Measurements from ENCODE around the gene OR6C75. TPM values are rescaled to one million over a fixed set of nuclear protein-coding genes. Genes with fewer than 3 reads are reported as not detected.

OR6C75 gene
- not detected for total RNA-seq

GRCh38 chr12:55362675-55363074 is at the start of gene OR6C75:
OR6C75 (plus strand) TSS chr12:55362975; CDS start chr12:55365111, 2,136 bp downstream.

DNA sequence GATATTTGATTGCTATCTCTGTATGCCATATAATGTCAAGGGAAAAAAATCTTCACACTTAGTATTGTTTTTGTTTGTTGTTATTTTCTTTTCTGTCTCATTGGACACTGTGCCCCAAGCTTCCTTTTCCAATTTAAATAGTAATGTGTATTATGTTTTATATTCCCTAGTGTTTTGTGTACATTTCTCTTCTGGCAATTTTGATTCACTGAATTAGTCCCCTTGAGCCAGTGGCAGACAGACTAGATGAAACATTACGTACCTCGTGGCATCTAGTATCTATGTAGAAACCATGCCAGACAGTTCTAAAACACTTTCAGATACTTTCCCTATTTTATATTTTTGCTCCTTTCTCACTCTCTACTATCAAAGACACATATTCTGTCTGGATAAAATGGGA is 48.7 kb upstream of the OR6C75 start, which contains the start of gene OR6C1:
TSS of gene OR6C1 (plus strand) at position 301 of the 400 bp plus-strand sequence. CDS start 6,257 bp downstream, outside the sequence.

DNA sequence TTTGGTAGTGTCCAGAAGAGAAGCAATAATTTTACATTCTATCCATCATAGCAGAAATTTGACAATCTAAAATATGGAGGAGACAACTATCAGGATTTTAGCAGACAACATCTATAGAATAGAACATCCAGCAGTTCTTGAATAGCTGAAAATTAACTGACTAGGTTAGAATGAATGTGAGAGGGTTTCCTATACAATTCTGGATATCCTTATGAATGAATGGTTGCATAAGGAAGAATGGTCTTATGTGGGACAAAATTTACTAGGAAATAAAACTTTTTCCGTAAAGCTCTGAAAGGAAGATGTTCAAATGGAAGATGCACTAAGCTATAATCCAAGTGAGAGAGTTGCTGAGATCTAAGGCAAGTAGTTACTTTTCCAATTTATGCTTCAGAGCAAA is 32.3 kb upstream of the OR6C75 start, which contains the start of gene OR6C3:
TSS of gene OR6C3 (plus strand) at position 301 of the 400 bp plus-strand sequence. CDS start 955 bp downstream, outside the sequence.

GRCh38 chr12:55400229-55400628 is 37.5 kb downstream of the OR6C75 start, which contains the start of gene OR6C65:
OR6C65 (plus strand) TSS chr12:55400529; CDS start chr12:55400529, 0 bp downstream.

Other genes with a start within 250 kb of the OR6C75 start
- not detected for gene OR9K2, start 236.6 kb upstream of the OR6C75 start, total RNA-seq
- not detected for gene OR10A7, start 141.9 kb upstream of the OR6C75 start, total RNA-seq
- gene OR6C74, start 118.4 kb upstream of the OR6C75 start, total RNA-seq: not detected
- not detected for gene OR6C6, start 66.4 kb upstream of the OR6C75 start, total RNA-seq
- not detected for gene OR6C1, start 48.6 kb upstream of the OR6C75 start, total RNA-seq
- not detected for gene OR6C3, start 32.2 kb upstream of the OR6C75 start, total RNA-seq
- gene OR6C65, start 37.6 kb downstream of the OR6C75 start, total RNA-seq: not detected
- not detected for gene OR6C76, start 63.3 kb downstream of the OR6C75 start, total RNA-seq
- gene OR6C2, start 81.1 kb downstream of the OR6C75 start, total RNA-seq: not detected
- not detected for gene OR6C70, start 107.2 kb downstream of the OR6C75 start, total RNA-seq
- not detected for gene OR6C68, start 129.4 kb downstream of the OR6C75 start, total RNA-seq
- not detected for gene OR6C4, start 186.6 kb downstream of the OR6C75 start, total RNA-seq
- gene OR2AP1, start 209.5 kb downstream of the OR6C75 start, total RNA-seq: not detected

Data from metanephros (tissue), 1 donor.